Effector memory CD4-positive, alpha-beta T cell (primary cell): Measurements from ENCODE around the gene FOXR1.
"Not testable (repeated sequence)": the region's sequence is repeated elsewhere in the genome, so short reads cannot be mapped to it uniquely, and the experiment has no call there.

ENCODE experiments used
- DNase-seq, 3 donors: peaks; one replicate each; pipeline ENCODE4 v3.0.0-alpha.2; 2020
- H3K27ac ChIP-seq: 2 replicates; pipeline ENCODE4 v1.7.0; 2013; ENCODE audit warnings: mild to moderate bottlenecking, low read length, moderate library complexity; ENCODE audit not compliant: insufficient read depth, poor library complexity, severe bottlenecking
- H3K27me3 ChIP-seq: replicated peaks from 2 replicates; pipeline ENCODE4 v1.7.0; 2013; ENCODE audit warnings: mild to moderate bottlenecking, low read length; ENCODE audit not compliant: insufficient read depth, control insufficient read depth, poor library complexity, severe bottlenecking
- H3K36me3 ChIP-seq: 2 replicates; pipeline ENCODE4 v1.7.0; 2013; ENCODE audit warnings: mild to moderate bottlenecking, low read length, moderate library complexity; ENCODE audit not compliant: control insufficient read depth, insufficient read depth
- H3K4me1 ChIP-seq: 2 replicates; pipeline ENCODE4 v1.7.0; 2013; ENCODE audit warnings: low read length, mild to moderate bottlenecking; ENCODE audit not compliant: control insufficient read depth, insufficient read depth, poor library complexity, severe bottlenecking
- H3K4me3 ChIP-seq: 2 replicates; pipeline ENCODE4 v1.7.0; 2013; ENCODE audit warnings: low read length, low read depth, mild to moderate bottlenecking; ENCODE audit not compliant: insufficient read depth, poor library complexity, severe bottlenecking
- H3K9me3 ChIP-seq: 2 replicates; pipeline ENCODE4 v1.7.0; 2013; ENCODE audit warnings: mild to moderate bottlenecking, low read length, moderate library complexity; ENCODE audit not compliant: control insufficient read depth

The FOXR1 gene

DNA sequence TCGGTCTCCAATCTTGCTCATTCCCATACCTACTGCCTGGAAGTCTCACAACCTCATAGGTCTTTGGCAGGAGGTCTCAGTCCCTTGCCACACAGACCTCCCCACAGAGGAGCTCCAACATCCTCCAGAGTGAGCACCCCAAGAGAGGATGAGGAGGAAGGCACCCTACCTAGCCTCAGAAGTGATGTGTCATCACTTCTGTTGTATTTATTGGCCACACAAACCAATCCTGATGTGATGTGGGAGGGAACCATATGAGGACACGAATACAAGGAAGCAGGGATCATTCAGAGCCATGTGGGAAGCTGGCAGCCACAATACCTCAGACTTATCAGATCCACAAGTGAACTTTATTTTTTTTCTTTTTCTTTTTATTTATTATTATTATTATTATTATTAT is 24.5 kb upstream of the FOXR1 start:
- H3K9me3 ChIP-seq: no peaks in the 10 kb centered on the region
- no peaks in the 10 kb centered on the region for H3K36me3 ChIP-seq
- H3K4me1 ChIP-seq: peaks cover 2% of the 10 kb centered on the region
- H3K27ac ChIP-seq: no peak overlapping the region
- H3K4me3 ChIP-seq: no peak overlapping the region
- H3K27me3 ChIP-seq: no peaks in the 10 kb centered on the region
- DNase-seq: no peak

DNA sequence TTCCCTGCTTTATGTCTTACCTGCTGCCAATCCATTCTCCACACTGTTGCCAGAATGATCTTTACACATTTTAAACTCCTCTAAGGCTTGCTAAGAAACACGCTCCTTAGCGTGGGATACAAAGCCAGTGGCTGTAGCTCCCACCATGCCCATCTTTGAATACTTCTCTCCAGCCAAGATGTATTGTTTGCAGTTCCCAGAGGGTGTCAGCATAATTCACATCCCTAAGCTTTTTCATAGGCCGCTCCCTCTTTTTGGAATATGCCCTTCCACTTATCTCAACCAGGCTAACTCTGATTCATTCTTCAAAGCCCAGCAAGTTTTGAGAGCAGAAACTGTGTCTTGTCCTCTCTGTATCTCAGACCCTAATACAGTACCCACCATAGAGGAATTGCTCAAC is 23.6 kb upstream of the FOXR1 start:
- Histone ChIP-seq H3K9me3 (no peaks in the 10 kb centered on the region), H3K36me3 (no peaks in the 10 kb centered on the region), H3K4me1 (peaks cover 2% of the 10 kb centered on the region), H3K27me3 (no peaks in the 10 kb centered on the region), H3K27ac (no peak overlapping the region), H3K4me3 (no peak overlapping the region)
- DNase-seq: no peak

DNA sequence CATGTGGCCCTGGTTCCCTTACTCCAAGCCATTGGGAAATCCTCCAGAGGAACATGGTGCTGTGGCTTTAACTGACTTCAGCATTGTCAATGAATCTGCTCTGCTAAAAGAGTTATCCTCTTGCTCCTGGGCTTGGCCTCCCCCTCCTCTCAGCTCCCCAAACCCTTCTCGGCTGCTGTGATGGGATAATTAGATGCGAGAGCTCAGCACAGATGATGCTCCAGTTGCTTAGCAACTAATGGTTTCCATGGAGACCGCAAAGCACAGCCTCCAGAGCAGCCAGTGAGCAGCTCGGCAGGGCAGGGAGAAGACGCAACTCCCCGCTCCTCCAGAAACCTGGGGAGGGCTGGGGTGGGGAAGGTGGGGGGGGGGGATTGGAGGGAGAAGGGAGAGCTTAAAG is 18.3 kb upstream of the FOXR1 start:
- Histone ChIP-seq H3K9me3 (no peaks in the 10 kb centered on the region), H3K36me3 (no peaks in the 10 kb centered on the region), H3K27me3 (no peaks in the 10 kb centered on the region), H3K4me1 (no peaks in the 10 kb centered on the region), H3K4me3 (no peak overlapping the region), H3K27ac (no peak overlapping the region)
- DNase-seq: no peak

DNA sequence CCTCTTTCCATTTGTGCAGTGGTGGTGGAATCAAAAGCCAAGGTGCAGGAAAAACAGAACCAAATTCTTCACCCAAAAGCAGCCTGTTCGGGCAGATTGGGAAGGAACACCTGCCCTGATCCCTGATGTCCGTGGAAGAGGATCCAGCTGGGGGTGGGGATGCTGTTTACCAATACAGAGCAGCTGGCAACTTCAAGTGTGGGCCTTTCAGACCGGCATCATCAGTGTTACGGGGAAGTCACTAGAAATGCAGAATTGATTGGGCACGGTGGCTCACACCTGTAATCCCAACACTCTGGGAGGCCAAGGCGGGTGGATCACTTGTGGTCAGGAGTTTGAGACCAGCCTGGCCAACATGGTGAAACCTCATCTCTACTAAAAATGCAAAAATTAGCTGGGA is 17.6 kb upstream of the FOXR1 start:
- not testable (repeated sequence) for H3K4me1 ChIP-seq, H3K4me3 ChIP-seq, H3K9me3 ChIP-seq, H3K27ac ChIP-seq, H3K36me3 ChIP-seq, DNase-seq, H3K27me3 ChIP-seq

DNA sequence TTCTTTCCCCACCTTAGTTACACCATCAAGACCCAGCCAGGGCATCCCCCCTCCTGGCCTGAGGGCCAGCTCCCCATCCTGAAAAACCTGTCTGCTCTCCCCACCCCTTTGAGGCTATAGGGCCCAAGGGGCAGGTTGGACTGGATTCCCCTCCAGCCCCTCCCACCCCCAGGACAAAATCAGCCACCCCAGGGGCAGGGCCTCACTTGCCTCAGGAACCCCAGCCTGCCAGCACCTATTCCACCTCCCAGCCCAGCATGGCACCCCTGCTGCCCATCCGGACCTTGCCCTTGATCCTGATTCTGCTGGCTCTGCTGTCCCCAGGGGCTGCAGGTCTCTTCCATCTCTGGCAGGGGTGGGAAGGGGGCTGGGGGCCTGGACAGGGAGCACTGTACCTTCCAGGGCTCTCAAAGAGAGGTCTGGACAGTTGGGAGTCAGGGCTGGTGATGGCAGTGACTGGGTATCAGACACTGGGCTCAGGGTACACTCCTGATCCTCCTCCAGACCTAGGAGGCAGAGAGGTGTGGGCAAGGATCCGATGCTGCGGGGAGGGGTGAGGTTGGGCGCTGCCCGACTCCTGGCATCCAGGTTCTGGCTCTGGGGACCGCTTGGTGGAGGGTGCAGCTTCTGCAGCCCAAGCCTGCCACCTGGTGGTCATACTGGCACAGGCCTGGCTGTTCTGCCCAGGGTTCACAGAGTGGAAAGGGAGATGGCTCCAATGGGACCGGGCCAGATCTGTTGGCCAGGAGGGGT is 15.3 kb upstream of the FOXR1 start, which contains the start of gene UPK2:
Gene UPK2, plus strand, starts transcription at position 205 of the 753 bp plus-strand sequence. Its CDS starts 53 bp downstream, at position 258.
- H3K27me3 ChIP-seq: no peaks in the 10 kb centered on the region
- no peaks in the 10 kb centered on the region for H3K4me1 ChIP-seq
- DNase-seq: peak; percentile 72 to 83 (median 78)
- no peak within 1 kb of the TSS for H3K4me3 ChIP-seq
- H3K9me3 ChIP-seq: no peaks in the 10 kb centered on the region
- no peak within 1 kb of the TSS for H3K27ac ChIP-seq
- H3K36me3 ChIP-seq: no peaks in the 10 kb centered on the region

DNA sequence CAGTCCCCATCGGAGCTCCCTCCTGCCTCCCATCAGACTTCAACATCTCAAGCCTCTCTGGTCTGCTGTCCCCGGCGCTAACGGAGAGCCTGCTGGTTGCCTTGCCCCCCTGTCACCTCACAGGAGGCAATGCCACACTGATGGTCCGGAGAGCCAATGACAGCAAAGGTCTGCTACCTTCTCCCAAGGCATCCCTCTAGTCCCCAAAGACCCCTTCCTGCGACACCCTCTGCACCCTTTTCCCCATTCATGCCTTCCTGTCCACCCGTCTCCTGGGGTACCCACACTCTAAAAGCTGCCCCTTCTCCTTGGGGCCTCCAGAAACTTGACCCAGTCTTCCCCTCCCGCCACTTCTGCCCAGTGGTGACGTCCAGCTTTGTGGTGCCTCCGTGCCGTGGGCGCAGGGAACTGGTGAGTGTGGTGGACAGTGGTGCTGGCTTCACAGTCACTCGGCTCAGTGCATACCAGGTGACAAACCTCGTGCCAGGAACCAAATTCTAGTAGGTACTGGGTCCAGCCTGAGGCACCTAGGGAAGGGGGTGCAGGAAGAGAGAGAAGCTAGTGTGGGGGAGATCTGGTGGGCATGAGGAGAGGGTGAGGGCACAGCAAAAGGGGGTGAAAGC is 14.6 kb upstream of the FOXR1 start:
- Histone ChIP-seq H3K36me3 (no peaks in the 10 kb centered on the region), H3K27ac (no peak overlapping the region), H3K27me3 (no peaks in the 10 kb centered on the region), H3K4me3 (no peak overlapping the region), H3K9me3 (no peaks in the 10 kb centered on the region), H3K4me1 (no peaks in the 10 kb centered on the region)
- no peak for DNase-seq

DNA sequence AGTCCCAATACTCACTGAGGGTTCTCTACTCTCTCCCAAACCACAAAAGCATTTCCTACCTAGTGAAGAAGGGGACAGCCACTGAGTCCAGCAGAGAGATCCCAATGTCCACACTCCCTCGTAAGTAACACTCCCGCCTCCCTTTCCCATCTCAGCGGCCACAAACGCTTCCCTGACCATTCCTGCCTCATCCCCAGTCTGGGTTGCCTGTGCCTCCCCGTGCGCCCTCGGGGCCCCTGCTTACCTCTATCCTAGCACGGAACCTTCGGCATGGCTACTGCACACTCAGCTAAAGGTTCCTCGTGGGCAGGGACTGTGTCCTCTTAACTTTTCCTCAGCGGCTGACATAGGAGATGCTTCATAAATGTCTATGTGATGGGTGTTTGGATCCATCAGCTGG is 14.0 kb upstream of the FOXR1 start:
- Histone ChIP-seq H3K27me3 (no peaks in the 10 kb centered on the region), H3K27ac (no peak overlapping the region), H3K36me3 (no peaks in the 10 kb centered on the region), H3K4me3 (no peak overlapping the region), H3K4me1 (no peaks in the 10 kb centered on the region), H3K9me3 (no peaks in the 10 kb centered on the region)
- DNase-seq: no peak

DNA sequence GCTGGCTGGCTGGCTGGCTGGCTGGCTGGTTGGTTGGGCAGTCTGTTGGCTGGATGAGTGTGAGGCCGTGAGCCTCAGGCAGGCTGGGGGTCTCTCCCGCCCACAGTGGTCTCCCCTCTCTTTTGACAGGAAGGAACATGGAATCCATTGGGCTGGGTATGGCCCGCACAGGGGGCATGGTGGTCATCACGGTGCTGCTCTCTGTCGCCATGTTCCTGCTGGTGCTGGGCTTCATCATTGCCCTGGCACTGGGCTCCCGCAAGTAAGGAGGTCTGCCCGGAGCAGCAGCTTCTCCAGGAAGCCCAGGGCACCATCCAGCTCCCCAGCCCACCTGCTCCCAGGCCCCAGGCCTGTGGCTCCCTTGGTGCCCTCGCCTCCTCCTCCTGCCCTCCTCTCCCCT is 13.6 kb upstream of the FOXR1 start:
- H3K4me3 ChIP-seq: no peak overlapping the region
- no peak overlapping the region for H3K27ac ChIP-seq
- no peaks in the 10 kb centered on the region for H3K9me3 ChIP-seq
- no peaks in the 10 kb centered on the region for H3K4me1 ChIP-seq
- H3K27me3 ChIP-seq: no peaks in the 10 kb centered on the region
- H3K36me3 ChIP-seq: no peaks in the 10 kb centered on the region
- DNase-seq: no peak

DNA sequence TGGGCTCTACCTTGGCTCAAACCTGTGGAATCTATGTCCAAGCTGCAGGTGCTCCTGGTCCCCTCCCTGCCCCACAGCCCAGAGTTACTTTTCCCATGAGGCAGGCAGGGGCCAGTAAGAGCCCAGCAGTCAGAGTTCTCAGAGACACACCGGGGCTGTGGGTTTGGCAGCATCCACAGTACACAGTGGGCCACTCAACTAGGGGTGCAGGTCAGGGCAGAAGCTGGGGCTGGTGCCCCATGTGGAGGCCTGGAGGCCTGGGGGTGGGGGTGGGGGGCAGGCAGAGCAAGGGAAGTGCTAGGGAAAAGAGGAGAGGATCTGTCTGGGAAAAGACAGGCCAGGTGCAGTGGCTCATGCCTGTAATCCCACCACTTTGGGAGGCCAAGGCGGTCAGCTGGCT is 13.0 kb upstream of the FOXR1 start:
- no peak for DNase-seq
- Histone ChIP-seq H3K27me3 (no peaks in the 10 kb centered on the region), H3K9me3 (no peaks in the 10 kb centered on the region), H3K27ac (no peak overlapping the region), H3K4me1 (no peaks in the 10 kb centered on the region), H3K4me3 (no peak overlapping the region), H3K36me3 (no peaks in the 10 kb centered on the region)

DNA sequence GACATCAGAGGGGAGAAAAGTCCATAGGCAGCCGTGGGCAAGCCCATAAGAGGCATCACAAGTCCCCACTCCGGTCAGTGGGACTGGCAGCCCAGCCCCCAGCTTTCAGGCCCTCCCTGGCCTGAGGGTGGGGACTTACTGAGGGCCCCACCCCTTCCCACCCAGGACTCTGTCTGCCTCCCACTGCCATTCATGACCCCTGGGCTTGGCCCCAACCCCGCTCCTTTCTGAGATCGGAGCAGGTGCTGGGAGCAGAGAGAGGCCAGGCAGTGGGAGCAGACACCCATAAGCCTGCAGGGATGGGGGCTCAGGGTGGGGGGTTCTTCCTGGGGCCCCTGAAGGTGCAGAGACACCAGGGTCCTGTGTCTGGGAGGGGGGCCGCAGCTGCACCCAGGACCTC is 10.4 kb upstream of the FOXR1 start:
- H3K9me3 ChIP-seq: no peaks in the 10 kb centered on the region
- no peak for DNase-seq
- H3K36me3 ChIP-seq: no peaks in the 10 kb centered on the region
- no peaks in the 10 kb centered on the region for H3K4me1 ChIP-seq
- no peaks in the 10 kb centered on the region for H3K27me3 ChIP-seq
- no peak overlapping the region for H3K27ac ChIP-seq
- no peak overlapping the region for H3K4me3 ChIP-seq
